Breast epithelium (tissue), 4 donors: Measurements from ENCODE around the gene ANKZF1. TPM values are rescaled to one million over a fixed set of nuclear protein-coding genes. Genes with fewer than 3 reads are reported as not detected.

Experiments used
- DNase-seq, 2 donors: peaks; one replicate each; pipeline ENCODE4 v3.0.0-alpha.2; 2019; ENCODE audit warnings: low spot score in 2 of 2
- H3K27ac ChIP-seq, 2 donors: fragments of 200-600 bp; sonication (generic) in 1 of 2; one replicate each; pipeline ENCODE4 v1.5.1; 2016 to 2019; ENCODE audit warnings: mild to moderate bottlenecking in 1 of 2
- H3K27me3 ChIP-seq, 2 donors: fragments of 200-600 bp; sonication (generic) in 1 of 2; one replicate each; pipeline versions ENCODE4 v1.5.1 to v1.6.0; 2017 to 2019; ENCODE audit warnings: control low read depth in 1 of 2, mild to moderate bottlenecking in 1 of 2
- H3K36me3 ChIP-seq: fragments of 200-600 bp; one replicate; pipeline ENCODE4 v1.5.1; 2019
- H3K4me1 ChIP-seq, 2 donors: fragments of 200-600 bp; sonication (generic); one replicate each; pipeline ENCODE4 v1.5.1; 2016 to 2019; ENCODE audit warnings: control low read depth in 1 of 2
- H3K4me3 ChIP-seq, 3 donors: fragments of 200-600 bp; sonication (generic); 1 replicate in 2 of 3; 2 replicates in 1 of 3; pipeline ENCODE4 v1.5.1; 2016 to 2019; ENCODE audit warnings: mild to moderate bottlenecking in 3 of 3, moderate library complexity in 2 of 3
- H3K9me3 ChIP-seq, 2 donors: fragments of 200-600 bp; sonication (generic) in 1 of 2; one replicate each; pipeline ENCODE4 v1.5.1; 2016 to 2019; ENCODE audit warnings: control low read depth in 1 of 2
- POLR2A ChIP-seq: fragments of 450-650 bp; IDR thresholded peaks from one replicate; pipeline ENCODE4 v1.6.1; 2016; ENCODE audit warnings: antibody characterized with exemption, mild to moderate bottlenecking, moderate library complexity
- POLR2AphosphoS5 ChIP-seq, 3 donors: sonication (generic); formaldehyde crosslinking; IDR thresholded peaks; one replicate each; pipeline ENCODE4 v1.6.1; 2017; ENCODE audit warnings: antibody characterized with exemption in 3 of 3
- intact Hi-C: fragments of 100-400 bp; cut with DNase I; formaldehyde crosslinking; loops from one replicate; pipeline ENCODE4 v1.15.1; 2023; ENCODE audit warnings: low total_unique reads
- total RNA-seq, 3 donors: library from RNA; depleted of rRNA; stranded (reverse); fragments of >200 nt; gene quantifications; one replicate each; pipeline ENCODE4 v1.1.0, GENCODE V29; 2016
- TF ChIP-seq, protein P1 (sequence below), 3 donors: fragments of 450-650 bp; IDR thresholded peaks; one replicate each; pipeline ENCODE4 v1.5.1; 2016 to 2017; ENCODE audit warnings: antibody characterized with exemption in 3 of 3, mild to moderate bottlenecking in 3 of 3, moderate library complexity in 3 of 3

The ANKZF1 gene
- total RNA-seq, 3 donors from 2014 or later, result 29.3 to 101 (median 67.8) TPM

DNA sequence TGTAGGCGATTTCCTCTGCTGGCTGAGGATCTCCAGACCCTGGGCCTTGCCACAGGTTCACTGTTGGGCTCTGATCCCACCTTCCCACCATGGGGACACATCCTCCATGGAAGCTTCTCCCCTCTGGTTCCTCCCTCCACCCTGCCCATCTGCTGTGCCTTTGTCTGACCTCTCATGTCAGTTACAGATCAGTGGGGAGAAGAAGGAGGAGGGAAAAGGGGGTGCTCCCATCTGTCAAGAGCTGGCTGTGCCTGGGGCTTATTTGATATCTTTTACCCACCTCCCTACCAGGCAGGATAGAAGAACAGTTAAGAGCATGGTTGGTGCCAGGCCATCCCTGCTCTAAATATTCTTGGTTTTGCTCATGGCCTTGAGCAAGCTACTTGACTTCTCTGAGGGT is 37.3 kb downstream of the ANKZF1 start:
- H3K9me3 ChIP-seq, result no peaks in the 10 kb centered on the region
- H3K27me3 ChIP-seq, result no peaks in the 10 kb centered on the region
- intact Hi-C loops, result no loop called here
- TF ChIP-seq POLR2A (no peak), POLR2AphosphoS5 (IDR thresholded peaks at IDR 0.05) (no peak)
- TF ChIP-seq, protein P1, sequence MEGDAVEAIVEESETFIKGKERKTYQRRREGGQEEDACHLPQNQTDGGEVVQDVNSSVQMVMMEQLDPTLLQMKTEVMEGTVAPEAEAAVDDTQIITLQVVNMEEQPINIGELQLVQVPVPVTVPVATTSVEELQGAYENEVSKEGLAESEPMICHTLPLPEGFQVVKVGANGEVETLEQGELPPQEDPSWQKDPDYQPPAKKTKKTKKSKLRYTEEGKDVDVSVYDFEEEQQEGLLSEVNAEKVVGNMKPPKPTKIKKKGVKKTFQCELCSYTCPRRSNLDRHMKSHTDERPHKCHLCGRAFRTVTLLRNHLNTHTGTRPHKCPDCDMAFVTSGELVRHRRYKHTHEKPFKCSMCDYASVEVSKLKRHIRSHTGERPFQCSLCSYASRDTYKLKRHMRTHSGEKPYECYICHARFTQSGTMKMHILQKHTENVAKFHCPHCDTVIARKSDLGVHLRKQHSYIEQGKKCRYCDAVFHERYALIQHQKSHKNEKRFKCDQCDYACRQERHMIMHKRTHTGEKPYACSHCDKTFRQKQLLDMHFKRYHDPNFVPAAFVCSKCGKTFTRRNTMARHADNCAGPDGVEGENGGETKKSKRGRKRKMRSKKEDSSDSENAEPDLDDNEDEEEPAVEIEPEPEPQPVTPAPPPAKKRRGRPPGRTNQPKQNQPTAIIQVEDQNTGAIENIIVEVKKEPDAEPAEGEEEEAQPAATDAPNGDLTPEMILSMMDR (IDR thresholded peaks at IDR 0.05), result no peak
- no peak overlapping the region for H3K27ac ChIP-seq
- no peaks in the 10 kb centered on the region for H3K36me3 ChIP-seq
- DNase-seq, result no peak
- H3K4me3 ChIP-seq, result no peak overlapping the region
- H3K4me1 ChIP-seq, result no peaks in the 10 kb centered on the region

DNA sequence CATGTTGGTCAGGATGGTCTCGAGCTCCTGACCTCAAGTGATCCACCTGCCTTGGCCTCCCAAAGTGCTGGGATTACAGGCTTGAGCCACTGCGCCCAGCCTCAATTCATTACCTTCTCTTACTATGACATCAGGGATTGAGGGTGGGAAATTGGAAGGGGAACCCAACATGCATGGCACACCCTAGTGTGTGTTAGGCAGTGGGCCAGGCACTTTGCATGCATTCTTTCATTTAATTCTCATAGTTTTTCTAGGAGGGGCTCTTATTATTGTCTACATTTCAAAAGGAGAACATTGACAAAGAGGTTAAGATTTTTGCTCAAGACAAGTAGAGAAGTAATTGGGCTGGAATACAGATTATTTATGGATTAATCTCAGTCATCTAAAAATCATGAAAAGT is 38.7 kb downstream of the ANKZF1 start:
- H3K36me3 ChIP-seq, result no peaks in the 10 kb centered on the region
- intact Hi-C loops, result no loop called here
- no peak overlapping the region for H3K27ac ChIP-seq
- DNase-seq, result no peak
- no peaks in the 10 kb centered on the region for H3K27me3 ChIP-seq
- TF ChIP-seq POLR2A, result no peak
- no peaks in the 10 kb centered on the region for H3K4me1 ChIP-seq
- no peak overlapping the region for H3K4me3 ChIP-seq
- H3K9me3 ChIP-seq, result no peaks in the 10 kb centered on the region

DNA sequence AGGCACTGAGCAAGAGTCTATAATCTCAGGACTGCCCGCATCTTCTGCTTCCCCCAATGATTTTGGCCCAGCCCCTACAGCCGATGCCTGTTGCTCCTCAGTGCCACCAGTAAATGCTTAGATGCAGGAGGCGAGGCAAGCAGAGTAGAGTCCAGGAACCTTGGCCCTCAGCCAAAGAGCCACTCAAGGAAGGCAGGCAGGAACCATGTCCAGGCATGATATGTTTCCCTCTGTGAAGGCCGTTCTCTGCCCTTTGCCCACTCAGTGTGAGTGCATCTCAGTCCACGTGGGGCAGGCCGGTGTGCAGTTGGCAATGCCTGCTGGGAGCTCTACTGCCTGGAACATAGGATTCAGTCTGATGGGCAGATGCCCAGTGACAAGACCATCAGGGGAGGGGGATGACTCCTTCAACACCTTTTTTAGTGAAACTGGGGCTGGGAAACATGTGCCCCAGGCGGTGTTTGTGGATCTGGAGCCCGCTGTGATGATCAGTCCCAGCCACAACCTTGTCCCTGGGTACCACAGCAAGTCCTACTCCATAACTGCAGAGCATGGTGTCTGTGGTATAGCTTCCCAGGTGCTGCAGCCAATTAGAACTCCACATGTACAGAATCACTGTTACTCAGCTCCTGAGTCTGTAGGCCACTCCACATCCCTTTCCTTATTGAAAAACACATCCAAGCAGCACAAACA is 39.9 kb downstream of the ANKZF1 start:
- no peak for DNase-seq
- intact Hi-C loops, result no loop called here
- TF ChIP-seq POLR2AphosphoS5 (IDR thresholded peaks at IDR 0.05) (no peak), POLR2A (no peak)
- TF ChIP-seq, protein P1 (IDR thresholded peaks at IDR 0.05), result no peak
- H3K27ac ChIP-seq, result peak overlapping the region in 1 of 2 donors; percentile 13
- H3K4me3 ChIP-seq, result no peak overlapping the region
- no peaks in the 10 kb centered on the region for H3K36me3 ChIP-seq
- H3K27me3 ChIP-seq, result no peaks in the 10 kb centered on the region
- H3K4me1 ChIP-seq, result no peaks in the 10 kb centered on the region
- H3K9me3 ChIP-seq, result no peaks in the 10 kb centered on the region

DNA sequence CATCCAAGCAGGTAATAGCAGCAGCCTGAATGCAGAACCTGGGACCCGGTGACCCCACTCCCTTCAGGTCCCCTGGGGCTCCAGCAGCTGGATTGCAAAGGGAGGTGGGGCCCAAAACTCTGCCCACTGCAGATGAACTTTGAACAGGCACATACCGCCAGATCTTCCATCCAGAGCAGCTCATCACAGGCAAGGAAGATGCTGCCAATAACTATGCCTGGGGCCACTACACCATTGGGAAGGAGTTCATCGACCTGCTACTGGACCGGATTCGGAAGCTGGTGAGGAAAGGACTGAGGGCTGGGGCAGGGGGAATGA is 40.4 kb downstream of the ANKZF1 start:
- Histone ChIP-seq H3K27me3 (no peaks in the 10 kb centered on the region), H3K4me3 (no peak overlapping the region), H3K4me1 (no peaks in the 10 kb centered on the region), H3K36me3 (no peaks in the 10 kb centered on the region), H3K9me3 (no peaks in the 10 kb centered on the region), H3K27ac (no peak overlapping the region)
- intact Hi-C loops, result no loop called here
- DNase-seq, result no peak
- TF ChIP-seq POLR2A (no peak), POLR2AphosphoS5 (IDR thresholded peaks at IDR 0.05) (no peak)
- TF ChIP-seq, protein P1 (IDR thresholded peaks at IDR 0.05), result no peak

DNA sequence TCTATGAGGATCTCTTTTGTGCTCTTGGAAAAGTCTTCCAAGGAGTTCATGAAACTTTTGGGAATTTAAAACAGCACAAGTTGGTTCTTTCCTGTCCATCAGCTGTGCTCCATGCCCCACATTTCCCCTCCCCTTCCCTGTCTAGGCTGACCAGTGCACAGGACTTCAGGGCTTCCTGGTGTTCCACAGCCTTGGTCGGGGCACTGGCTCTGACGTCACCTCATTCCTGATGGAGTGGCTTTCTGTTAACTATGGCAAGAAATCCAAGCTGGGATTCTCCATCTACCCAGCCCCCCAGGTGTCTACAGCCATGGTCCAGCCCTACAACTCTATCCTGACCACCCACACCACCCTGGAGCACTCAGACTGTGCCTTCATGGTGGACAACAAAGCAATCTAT is 41.4 kb downstream of the ANKZF1 start:
- intact Hi-C loops, result no loop called here
- H3K27ac ChIP-seq, result no peak overlapping the region
- H3K36me3 ChIP-seq, result no peaks in the 10 kb centered on the region
- no peaks in the 10 kb centered on the region for H3K4me1 ChIP-seq
- DNase-seq, result no peak
- no peaks in the 10 kb centered on the region for H3K9me3 ChIP-seq
- no peaks in the 10 kb centered on the region for H3K27me3 ChIP-seq
- H3K4me3 ChIP-seq, result no peak overlapping the region
- TF ChIP-seq POLR2A (no peak), POLR2AphosphoS5 (IDR thresholded peaks at IDR 0.05) (no peak)
- TF ChIP-seq, protein P1 (IDR thresholded peaks at IDR 0.05), result no peak

DNA sequence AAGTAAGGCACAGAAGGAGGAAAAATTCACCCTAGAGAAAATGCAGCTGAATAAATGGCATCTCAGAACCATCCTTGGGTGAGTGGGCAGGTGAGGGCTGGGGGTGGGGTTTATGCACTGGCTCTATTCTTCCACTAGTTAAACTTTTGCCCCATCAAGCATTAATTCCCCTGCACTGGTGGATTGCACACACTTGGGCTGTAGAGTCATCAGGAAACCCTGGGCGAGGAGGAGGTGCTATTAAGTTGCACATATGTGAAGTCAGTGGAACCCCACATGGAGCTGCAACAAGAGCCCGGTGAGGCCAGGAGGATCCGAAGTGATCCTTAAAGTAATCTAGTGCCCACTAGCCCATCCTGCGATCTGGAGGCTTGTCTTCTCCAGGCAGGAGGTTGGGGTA is 42.8 kb downstream of the ANKZF1 start:
- H3K27ac ChIP-seq, result no peak overlapping the region
- no peaks in the 10 kb centered on the region for H3K4me1 ChIP-seq
- no peaks in the 10 kb centered on the region for H3K27me3 ChIP-seq
- no peak for DNase-seq
- intact Hi-C loops, result no loop called here
- H3K36me3 ChIP-seq, result no peaks in the 10 kb centered on the region
- TF ChIP-seq POLR2A (no peak), POLR2AphosphoS5 (IDR thresholded peaks at IDR 0.05) (no peak)
- TF ChIP-seq, protein P1 (IDR thresholded peaks at IDR 0.05), result no peak
- no peaks in the 10 kb centered on the region for H3K9me3 ChIP-seq
- no peak overlapping the region for H3K4me3 ChIP-seq
